ENCODE data around the gene SLC36A4.
"Not testable (repeated sequence)": the region's sequence is repeated elsewhere in the genome, so short reads cannot be mapped to it uniquely, and the experiment has no call there.

The SLC36A4 gene

DNA sequence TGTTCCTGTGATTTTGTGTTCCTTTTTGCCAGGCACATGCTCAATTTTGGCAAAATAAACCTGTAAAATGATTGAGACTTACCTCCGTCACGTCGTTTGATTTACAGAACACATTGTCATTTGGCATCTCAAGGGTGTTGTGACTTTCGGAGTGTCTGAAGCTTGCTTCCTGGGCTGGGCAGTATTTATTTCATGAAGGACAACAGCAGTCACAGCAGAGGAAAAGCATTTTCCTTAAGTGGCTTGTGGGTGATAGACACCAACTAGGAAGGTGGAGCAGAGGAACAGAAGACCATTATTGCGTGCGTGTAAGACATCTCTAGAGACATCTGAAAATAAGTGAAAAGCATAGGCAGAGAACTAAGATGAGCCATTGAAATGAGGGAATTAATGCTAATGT, 80.2 kb downstream of the SLC36A4 start:
- no peak for DNase-seq

GRCh38 chr11:93116641-93117441, 81.0 kb downstream of the SLC36A4 start:
- DNase-seq: no peak

- no peak for DNase-seq
Observed at GRCh38 chr11:93114304-93114703, 83.5 kb downstream of the SLC36A4 start.

GRCh38 chr11:93113824-93114223, 84.0 kb downstream of the SLC36A4 start:
- DNase-seq: no peak

DNA sequence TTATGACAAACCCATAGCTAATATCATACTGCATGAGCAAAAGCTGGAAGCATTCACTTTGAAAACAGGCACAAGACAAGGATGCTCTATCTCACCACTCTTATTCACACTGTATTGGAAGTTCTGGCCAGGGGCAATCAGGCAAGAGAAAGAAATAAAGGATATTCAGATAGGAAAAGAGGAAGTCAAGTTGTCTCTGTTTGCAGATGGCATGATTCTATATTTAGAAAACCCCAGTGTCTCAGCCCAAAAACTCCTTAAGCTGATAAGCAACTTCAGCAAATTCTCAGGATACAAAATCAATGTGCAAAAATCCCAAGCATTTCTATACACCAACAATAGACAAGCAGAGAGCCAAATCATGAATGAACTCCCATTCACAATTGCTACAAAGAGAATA, 86.6 kb downstream of the SLC36A4 start:
- DNase-seq: not testable (repeated sequence)

GRCh38 chr11:93100211-93100610, 97.6 kb downstream of the SLC36A4 start:
- DNase-seq: no peak

GRCh38 chr11:93099806-93100205, 98.0 kb downstream of the SLC36A4 start:
- no peak for DNase-seq

All from CD4-positive, alpha-beta T cell treated with Interleukin-12 subunit alpha and Interleukin-12 subunit beta, for 1 hour (primary cell).